Uterus (tissue), 2 donors: ENCODE results near the gene ACVRL1.

ENCODE experiments used
- CTCF ChIP-seq, 4 experiments: fragments of 200-600 bp in 2 of 4; fragments of 450-650 bp in 2 of 4; sonication (generic) in 2 of 4; IDR thresholded peaks; one replicate each; pipeline ENCODE4 v1.5.1; 2016 to 2019; ENCODE audit warnings: antibody characterized with exemption in 4 of 4, mild to moderate bottlenecking in 2 of 4, moderate library complexity in 1 of 4
- POLR2A ChIP-seq, 2 donors: fragments of 450-650 bp; IDR thresholded peaks; one replicate each; pipeline ENCODE4 v1.6.1; 2016; ENCODE audit warnings: antibody characterized with exemption in 2 of 2, mild to moderate bottlenecking in 1 of 2, moderate library complexity in 1 of 2

DNA sequence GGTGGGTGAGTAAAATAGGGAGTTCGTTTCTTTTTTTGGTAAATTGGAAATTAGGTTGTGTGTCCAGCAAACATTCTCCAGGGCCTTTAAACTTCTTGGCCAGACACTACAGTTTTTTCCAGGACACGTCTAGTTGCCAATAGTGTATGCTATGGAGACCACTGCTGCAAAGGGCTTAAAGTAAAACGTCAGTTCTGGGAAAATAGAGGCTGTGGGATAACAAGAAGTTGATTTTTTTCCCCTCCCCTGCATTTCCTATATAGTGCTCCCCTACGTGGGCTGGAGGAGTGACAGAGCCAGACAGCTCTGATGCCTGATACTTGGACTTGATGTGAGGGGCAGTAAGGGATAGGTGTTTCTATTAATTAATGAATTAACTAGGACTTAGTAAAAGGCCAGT is 46.6 kb downstream of the ACVRL1 start:
- no peak for TF ChIP-seq CTCF (IDR thresholded peaks at IDR 0.05)
- no peak for TF ChIP-seq POLR2A (IDR thresholded peaks at IDR 0.05)
